Activated CD4-positive, alpha-beta T cell treated with anti-CD3 and anti-CD28 coated beads for 24 hours (primary cell): ENCODE data around the gene GEMIN7.

ENCODE experiments used
- DNase-seq, 2 donors: peaks; one replicate each; pipeline ENCODE4 v3.0.0-alpha.2; 2020; ENCODE audit warnings: low read depth in 2 of 2

Gene GEMIN7

GRCh38 chr19:45090034-45090433 lies 11.0 kb downstream of the GEMIN7 start:
- no peak for DNase-seq

DNA sequence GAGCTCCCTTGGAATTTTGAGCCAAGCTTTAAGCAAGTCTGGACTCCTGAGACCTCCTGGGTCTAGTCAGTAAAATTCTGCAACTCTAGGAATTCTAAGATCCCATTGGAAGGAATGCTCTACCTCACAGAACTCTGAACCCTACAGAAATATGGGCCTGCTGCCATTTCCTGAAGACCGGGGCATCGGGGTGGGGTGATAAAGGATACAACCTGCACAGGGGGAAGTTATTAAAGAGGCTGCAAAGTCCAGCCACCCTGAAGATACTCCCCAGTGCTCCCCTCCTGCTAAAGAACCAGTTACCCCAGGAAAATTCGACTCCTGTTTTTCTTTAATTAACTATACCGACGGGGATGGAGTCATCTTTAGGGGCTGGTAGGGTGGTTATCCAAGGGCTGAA lies 11.5 kb downstream of the GEMIN7 start:
- no peak for DNase-seq

DNA sequence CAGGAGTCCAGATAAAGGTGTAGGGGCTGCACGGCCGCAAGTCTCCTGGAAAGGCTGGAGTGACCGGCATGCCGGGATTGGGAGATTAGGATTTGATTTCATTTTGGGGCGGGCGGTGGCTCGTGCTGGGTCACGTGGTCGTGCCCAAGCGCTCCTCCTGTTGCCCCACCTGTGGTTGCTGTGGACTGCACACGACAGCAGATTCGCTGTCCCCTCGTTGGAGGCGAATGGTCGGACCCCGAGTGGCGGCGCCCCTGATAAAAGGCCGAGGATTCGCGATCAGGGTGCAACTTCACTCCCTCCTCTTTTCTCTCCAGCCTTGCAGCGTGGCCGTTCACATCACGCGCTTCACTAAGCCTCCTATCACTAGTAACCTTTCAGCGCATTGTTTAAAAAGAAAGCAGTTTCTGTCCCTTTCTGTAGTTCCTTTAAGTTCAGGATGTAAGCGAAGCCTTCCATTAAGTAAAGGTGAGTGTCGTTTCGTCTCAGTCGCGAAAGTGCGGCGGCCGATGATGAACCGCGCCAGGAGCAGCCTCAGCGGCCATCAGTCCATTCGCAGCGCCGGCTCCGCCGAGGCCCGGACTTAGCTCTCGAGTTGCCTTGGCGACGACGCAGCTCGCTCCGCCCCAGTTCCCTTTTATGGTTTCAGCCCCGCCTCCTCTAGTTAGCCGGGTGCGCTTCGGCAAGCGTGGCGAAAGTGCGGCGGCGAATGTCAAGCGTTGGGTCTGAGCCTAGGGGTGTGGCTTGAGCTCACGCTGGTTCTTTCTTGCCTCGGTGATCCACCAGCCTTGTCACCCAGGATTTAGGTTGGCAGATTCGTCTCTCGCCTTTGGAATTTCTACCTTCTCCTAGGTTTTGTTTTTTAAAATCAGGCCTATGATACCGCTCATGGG lies 12.2 kb downstream of the GEMIN7 start:
- DNase-seq = peak; percentile 96 to 98

DNA sequence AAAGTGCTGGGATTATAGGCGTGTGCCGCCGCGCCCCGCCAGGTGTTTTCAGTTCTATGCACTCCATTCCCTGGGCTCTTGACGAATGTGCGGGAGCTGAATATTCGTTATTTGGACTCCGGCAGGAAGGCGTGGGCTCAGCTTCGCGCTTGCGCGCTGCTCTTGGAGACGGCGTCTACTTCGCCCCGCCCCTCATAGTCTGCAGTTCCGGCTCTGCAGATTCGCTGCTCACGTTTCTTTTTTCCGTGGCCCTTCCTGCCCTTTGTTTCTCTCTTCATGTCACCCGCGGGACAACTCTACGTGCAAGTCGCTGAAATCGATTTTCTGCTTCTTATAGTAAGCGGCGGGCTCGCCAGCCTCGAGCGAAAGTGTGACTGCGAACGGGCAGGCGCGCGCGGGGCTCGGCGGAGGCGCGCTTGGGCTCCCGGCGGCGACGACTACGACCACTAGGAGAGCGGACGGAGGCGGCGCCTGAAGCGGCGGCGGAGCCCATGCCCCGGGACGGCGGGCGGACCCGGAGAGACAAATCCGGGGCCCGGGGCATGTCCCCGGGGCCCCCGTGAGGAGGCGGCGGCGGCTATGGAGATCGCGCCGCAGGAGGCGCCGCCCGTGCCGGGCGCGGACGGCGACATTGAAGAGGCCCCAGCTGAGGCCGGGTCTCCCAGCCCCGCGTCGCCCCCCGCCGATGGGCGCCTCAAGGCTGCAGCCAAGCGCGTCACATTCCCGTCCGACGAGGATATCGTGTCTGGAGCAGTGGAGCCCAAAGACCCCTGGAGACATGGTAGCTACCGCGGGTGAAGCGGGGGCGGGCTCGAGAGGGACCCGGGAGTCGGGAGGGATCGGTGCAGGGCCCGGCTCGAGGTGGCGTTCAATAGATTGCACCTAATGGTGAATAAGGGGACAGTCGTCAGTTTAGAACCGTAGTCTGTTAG lies 14.0 kb downstream of the GEMIN7 start, which contains the start of gene PPP1R37:
PPP1R37 (plus strand) TSS at position 433 of the 932 bp plus-strand sequence; CDS start at position 580, 147 bp downstream.
- peak; percentile 83 to 89 for DNase-seq

DNA sequence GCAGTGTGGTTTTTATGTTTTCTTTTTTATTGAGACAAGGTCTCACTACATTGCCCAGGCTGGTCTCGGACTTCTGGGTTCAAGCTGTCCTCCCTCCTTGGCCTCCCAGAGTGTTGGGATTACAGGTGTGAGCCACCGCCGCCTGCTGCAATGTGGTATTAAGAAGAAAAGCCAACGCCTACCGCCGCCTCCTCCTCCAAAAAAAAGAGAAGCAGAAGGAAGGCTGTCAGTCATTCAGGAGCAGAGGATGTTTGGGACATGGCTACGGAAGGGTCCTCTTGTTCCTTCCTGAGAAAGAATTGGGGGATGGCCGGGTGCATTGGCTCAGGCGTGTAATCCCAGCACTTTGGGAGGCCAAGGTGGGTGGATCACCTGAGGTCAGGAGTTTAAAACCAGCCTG lies 15.1 kb downstream of the GEMIN7 start:
- no peak for DNase-seq

- no peak for DNase-seq
Measured at GRCh38 chr19:45094707-45095106, 15.6 kb downstream of the GEMIN7 start.

DNA sequence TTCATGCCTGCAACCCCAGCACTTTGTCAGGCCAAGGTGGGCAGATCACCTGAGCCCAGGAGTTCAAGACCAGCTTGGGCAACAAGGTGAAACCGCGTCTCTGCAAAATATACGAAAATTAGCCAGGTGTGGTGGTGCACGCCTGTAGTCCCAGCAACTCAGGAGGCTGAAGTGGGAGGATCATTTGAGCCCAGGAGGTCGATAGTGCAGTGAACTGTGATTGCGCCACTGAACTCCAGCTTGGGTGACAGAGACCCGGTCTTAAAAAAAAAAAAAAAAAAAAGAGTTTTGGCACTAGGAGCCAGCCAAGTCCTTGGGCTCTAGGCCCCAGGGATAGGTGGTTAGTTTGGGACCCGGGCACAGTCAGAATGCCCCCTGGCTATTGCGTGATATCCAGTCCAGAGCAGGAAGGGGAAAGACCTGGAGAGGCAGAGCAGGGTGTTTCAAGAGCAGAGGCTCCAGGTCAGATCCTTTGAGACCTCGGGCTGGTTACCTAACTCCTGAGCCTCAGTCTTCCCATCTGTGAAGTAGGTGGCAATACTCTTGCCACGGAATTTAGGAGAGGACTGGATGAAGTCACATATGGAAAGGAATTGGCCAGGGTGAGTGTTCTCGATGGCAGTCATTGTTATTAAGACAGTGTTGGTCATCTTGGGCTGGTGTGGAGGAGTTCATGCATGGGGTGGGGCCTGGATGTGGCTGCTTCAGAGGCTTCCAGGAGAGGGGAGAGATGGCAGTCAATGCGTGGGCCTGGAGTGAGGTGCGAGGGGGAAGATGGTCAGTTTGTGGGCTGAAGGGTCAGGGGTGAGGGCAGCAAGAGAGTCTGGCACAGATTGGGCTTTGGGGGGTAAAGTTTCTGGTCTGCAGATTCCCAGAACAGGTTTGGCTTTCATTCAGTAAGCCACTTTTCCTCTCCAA lies 16.7 kb downstream of the GEMIN7 start:
- DNase-seq = no peak

DNA sequence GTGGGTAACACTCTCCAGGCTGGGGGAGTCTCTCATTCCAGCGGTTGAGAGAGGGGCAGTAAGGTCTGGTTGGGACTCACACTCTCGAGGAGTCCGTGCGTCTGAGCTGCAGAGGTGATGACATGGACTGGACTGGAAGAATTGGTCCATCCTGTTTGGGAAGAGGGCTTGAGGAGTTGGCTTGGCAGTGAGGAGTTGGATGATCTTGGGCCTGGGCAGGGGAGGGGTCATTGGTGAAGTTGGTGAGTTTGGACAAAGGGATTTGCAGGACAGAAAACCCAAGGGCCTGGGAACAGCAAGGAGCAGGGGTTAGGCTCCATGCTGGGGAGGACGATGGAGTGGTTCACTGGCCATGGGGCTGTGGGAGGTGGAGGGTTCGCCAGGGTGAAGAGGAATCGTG lies 17.6 kb downstream of the GEMIN7 start:
- no peak for DNase-seq

DNA sequence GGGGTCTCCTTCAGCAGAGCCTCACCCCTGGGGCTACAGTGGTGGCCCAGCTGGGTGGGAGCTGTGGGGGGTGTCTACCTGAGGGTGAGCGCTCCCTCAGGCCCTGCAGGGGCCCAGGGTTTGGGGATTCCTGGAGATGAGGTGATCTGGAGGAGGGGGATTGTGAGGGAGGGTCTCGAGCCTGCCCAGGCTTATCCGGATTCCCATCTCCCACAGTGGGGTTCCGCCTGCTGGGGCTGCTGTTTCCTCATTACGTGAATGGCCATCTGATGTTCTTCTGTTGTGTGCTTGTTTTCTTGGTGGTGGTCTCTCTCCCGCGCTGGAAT lies 18.4 kb downstream of the GEMIN7 start:
- no peak for DNase-seq

DNA sequence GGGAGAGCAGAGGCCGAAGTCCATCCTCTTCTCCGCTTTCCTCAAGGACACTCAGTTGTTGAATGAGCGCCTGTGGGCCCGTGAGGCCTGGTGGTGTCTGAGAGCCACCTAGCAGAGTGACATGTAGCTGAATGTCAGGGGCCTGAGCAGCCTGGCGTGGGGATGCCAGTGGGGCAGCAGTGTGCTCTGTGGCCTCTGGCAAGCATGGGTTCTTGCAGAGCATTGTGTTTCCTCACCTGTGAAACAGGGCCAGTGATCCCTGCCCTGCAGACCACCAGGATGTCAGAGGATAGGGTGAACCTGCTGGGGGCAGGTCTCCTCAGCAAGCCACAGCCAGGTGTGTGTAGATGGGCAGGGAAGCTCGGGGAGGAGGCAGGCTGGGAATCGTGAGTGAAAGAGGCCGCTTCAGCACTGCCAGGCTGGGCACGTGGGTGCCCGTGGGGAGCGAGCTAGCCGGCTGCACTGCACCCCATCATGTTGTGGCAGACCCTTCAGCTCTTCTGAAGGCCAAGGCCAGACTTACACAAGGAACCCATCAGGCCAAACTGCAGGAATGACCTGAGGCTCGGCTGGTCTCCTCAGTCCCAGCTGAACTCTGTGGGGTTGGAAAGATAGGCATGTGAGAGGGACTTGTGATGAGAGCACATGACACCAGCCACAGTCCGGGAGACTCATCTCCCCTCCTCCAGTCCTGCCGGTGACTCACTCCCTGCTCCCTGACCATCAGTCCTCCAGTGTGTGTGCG lies 18.9 kb downstream of the GEMIN7 start:
- no peak for DNase-seq

GRCh38 chr19:45098521-45099466 lies 19.7 kb downstream of the GEMIN7 start:
- DNase-seq = no peak

GRCh38 chr19:45099467-45100191 lies 20.6 kb downstream of the GEMIN7 start:
- no peak for DNase-seq

GRCh38 chr19:45100201-45100600 lies 21.1 kb downstream of the GEMIN7 start:
- DNase-seq = no peak

DNA sequence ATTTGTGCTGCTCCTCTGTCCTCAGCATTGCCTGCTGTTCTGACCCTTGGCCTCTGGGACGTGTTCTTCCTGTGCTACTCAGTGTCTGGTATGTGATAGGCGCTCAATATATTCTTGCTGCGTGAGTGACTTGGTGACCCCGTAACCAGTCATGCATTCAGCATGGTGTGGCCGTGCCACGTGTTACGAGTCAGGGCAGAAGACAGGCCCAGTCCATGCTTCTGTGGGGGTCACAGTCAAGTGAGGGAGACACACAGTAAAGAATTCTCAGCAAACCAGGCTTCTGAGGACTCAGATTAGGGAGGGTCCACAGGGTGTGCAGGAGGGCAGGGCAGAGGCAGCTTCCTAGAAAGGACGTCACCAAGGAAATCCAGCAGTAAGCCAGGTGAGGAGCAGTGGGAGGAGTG lies 21.8 kb downstream of the GEMIN7 start:
- DNase-seq = no peak

GRCh38 chr19:45101806-45102205 lies 22.7 kb downstream of the GEMIN7 start:
- no peak for DNase-seq

- no peak for DNase-seq
Measured at GRCh38 chr19:45102481-45102880, 23.4 kb downstream of the GEMIN7 start.

DNA sequence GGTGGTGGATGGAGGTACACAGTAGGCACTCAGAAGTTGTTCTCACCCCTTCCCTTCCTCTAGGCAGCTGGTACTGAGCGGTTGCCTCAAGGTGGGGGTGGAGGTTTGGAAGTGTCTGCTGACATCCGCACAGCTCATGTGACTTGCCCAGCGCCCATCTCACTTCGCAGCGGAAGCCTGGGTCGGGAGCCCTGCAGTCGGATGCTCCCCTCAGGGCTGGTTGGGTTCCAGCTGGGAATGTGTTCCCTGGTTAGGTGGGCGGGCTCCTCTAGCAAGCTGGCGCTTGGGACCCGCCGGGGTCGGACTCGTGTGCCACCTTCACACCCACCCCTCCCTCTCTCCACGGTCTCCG lies 24.1 kb downstream of the GEMIN7 start:
- no peak for DNase-seq

DNA sequence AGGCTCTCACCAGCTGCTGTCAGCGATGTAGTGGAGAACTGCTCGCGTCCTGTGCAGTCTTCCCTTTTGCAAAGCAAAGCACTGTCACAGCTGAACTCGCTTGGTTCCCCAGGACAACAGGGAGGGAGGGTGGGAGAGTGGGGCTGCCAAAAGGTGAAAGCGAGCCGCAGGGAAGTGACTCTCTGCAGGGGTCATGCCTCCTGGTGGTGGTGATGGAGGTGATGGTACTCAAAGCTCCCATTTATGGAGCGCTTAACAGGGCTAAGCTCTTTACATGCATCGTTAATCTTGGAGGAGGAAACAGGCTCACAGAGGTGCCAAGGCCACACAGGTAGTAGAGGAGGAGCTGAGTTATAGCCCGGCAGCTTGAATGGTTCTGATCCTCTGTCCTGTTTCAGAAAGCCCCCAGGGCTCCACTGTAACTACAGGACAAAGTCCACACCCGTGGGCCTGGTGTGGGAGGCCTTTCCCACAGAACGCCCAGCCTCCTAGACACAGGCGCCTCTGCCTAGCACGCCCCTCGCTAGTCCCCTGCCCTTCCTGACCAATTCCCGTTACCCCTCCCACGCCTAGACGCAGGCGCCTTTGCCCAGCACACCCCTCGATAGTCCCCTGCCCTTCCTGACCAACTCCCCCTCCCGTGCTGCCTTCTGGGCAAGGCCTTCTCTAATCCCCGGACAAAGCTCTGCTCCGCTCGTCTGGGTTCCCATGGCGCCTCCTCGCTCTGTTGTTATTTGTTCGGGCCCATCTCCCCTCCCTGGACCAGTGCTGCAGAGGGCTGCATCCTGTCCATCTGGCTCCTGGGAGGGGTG lies 24.7 kb downstream of the GEMIN7 start:
- no peak for DNase-seq
